Endothelial cell of umbilical vein (primary cell): ENCODE results near the gene DENND5A. TPM values are rescaled to one million over a fixed set of nuclear protein-coding genes. Genes with fewer than 3 reads are reported as not detected.

Source experiments
- BruUV-seq: library from RNA; stranded (reverse); fragments of 400-500 nt; replicated peaks from 2 replicates; lab custom pipeline; 2021; lab: Mats Ljungman, UMichigan
- CTCF ChIA-PET: fragments of 300-600, 350-600 bp; sonication (Branson Sonifier 250); formaldehyde crosslinking; loops from one replicate; lab custom pipeline; 2021; ENCODE audit warnings: antibody characterized with exemption, inconsistent platforms; lab: Charles Lee
- POLR2A ChIA-PET: fragments of 300-600, 350-600 bp; sonication (Branson Sonifier 250); formaldehyde crosslinking; loops from one replicate; lab custom pipeline; 2021; ENCODE audit warnings: antibody characterized with exemption, inconsistent platforms; lab: Charles Lee
- DNase-seq: peaks from one replicate; pipeline ENCODE4 v3.0.0-alpha.2; 2011; ENCODE audit warnings: low read depth, low spot score
- FAIRE-seq: peaks from 2 replicates; lab custom pipeline; 2011; peaks lifted over from hg19 to GRCh38; lab: Jason Lieb, UNC
- H2AFZ ChIP-seq: 2 replicates; pipeline ENCODE4 v1.6.0; 2012; ENCODE audit warnings: low read depth, low read length, control low read depth, inconsistent platforms
- H3K27ac ChIP-seq: 2 replicates; pipeline ENCODE4 v1.5.1; 2011; ENCODE audit warnings: low read depth, mild to moderate bottlenecking, control low read depth, low read length, moderate library complexity; ENCODE audit not compliant: insufficient read depth
- H3K27me3 ChIP-seq, 2 experiments: 2 replicates each; pipeline versions ENCODE4 v1.6.0 to v1.6.1; 2011; ENCODE audit warnings: low read length in 2 of 2, mixed read lengths in 1 of 2; ENCODE audit not compliant: control insufficient read depth in 2 of 2, insufficient read depth in 2 of 2
- H3K36me3 ChIP-seq, 2 experiments: 2 replicates in 1 of 2; 3 replicates in 1 of 2; pipeline ENCODE4 v1.5.1; 2011; ENCODE audit warnings: low read length in 2 of 2, mild to moderate bottlenecking in 1 of 2, moderate library complexity in 1 of 2; ENCODE audit not compliant: control insufficient read depth in 2 of 2, insufficient read depth in 2 of 2; ENCODE audit errors: extremely low read depth in 1 of 2
- H3K4me1 ChIP-seq: 3 replicates; pipeline ENCODE4 v1.5.1; 2011; ENCODE audit warnings: mild to moderate bottlenecking, low read length; ENCODE audit not compliant: control insufficient read depth, insufficient read depth; ENCODE audit errors: extremely low read depth
- H3K4me2 ChIP-seq: 2 replicates; pipeline ENCODE4 v1.6.1; 2011; ENCODE audit warnings: low read length, control low read depth, mixed read lengths; ENCODE audit not compliant: insufficient read depth
- H3K4me3 ChIP-seq, 3 experiments: fragments of 200-600 bp in 1 of 3; sonication (generic), shearing (Covaris generic) in 1 of 3; replicated peaks in 1 of 3; 2 replicates each; pipeline ENCODE4 v1.5.1; 2011 to 2016; ENCODE audit warnings: control low read depth in 3 of 3, low read length in 3 of 3, mild to moderate bottlenecking in 2 of 3, inconsistent platforms in 1 of 3, low read depth in 1 of 3, moderate library complexity in 1 of 3; ENCODE audit not compliant: insufficient read depth in 1 of 3
- H3K79me2 ChIP-seq: 2 replicates; pipeline ENCODE4 v1.6.0; 2012; ENCODE audit warnings: low read length, inconsistent platforms; ENCODE audit not compliant: control insufficient read depth, insufficient read depth
- H3K9ac ChIP-seq: replicated peaks from 2 replicates; pipeline ENCODE3; 2011; ENCODE audit warnings: low read length, control low read depth; ENCODE audit not compliant: insufficient read depth; ENCODE audit errors: extremely low read depth
- H3K9me1 ChIP-seq: replicated peaks from 3 replicates; pipeline ENCODE4 v1.6.0; 2011; ENCODE audit warnings: mild to moderate bottlenecking, low read length; ENCODE audit not compliant: control insufficient read depth, insufficient read depth; ENCODE audit errors: extremely low read depth
- H3K9me3 ChIP-seq: replicated peaks from 2 replicates; pipeline ENCODE4 v1.5.1; 2012; ENCODE audit warnings: low read length, inconsistent platforms; ENCODE audit not compliant: control insufficient read depth, insufficient read depth
- H4K20me1 ChIP-seq: replicated peaks from 2 replicates; pipeline ENCODE3; 2011; ENCODE audit warnings: mild to moderate bottlenecking, low read length; ENCODE audit not compliant: control insufficient read depth, insufficient read depth; ENCODE audit errors: extremely low read depth
- CTCF ChIP-seq, 2 donors: IDR thresholded peaks; 1 replicate in 1 of 2; 2 replicates in 1 of 2; pipeline ENCODE4 v1.5.1; 2011; ENCODE audit warnings: low read length in 2 of 2, mild to moderate bottlenecking in 2 of 2, moderate library complexity in 2 of 2, control low read depth in 1 of 2, inconsistent platforms in 1 of 2, low read depth in 1 of 2; ENCODE audit not compliant: insufficient read depth in 1 of 2; ENCODE audit errors: extremely low read depth in 1 of 2
- EZH2 ChIP-seq: IDR thresholded peaks from 2 replicates; pipeline ENCODE4 v1.6.1; 2012; ENCODE audit warnings: borderline replicate concordance, low read depth, mild to moderate bottlenecking, moderate library complexity, low read length, inconsistent platforms; ENCODE audit not compliant: severe bottlenecking
- GATA2 ChIP-seq: IDR thresholded peaks from 2 replicates; pipeline ENCODE4 v1.7.0; 2011; ENCODE audit warnings: low read depth, mild to moderate bottlenecking, moderate library complexity, mixed read lengths, low read length; ENCODE audit not compliant: insufficient read length, insufficient read depth
- JUN ChIP-seq: IDR thresholded peaks from 2 replicates; pipeline ENCODE4 v1.6.1; 2011; ENCODE audit warnings: borderline replicate concordance, low read depth; ENCODE audit not compliant: insufficient read length, insufficient read depth
- MAX ChIP-seq: IDR thresholded peaks from 2 replicates; pipeline ENCODE4 v1.6.1; 2011; ENCODE audit not compliant: insufficient read depth, insufficient read length
- MYC ChIP-seq: IDR thresholded peaks from one replicate; pipeline ENCODE4 v1.6.1; 2011; ENCODE audit warnings: mild to moderate bottlenecking, low read depth, low read length
- POLR2A ChIP-seq: IDR thresholded peaks from 2 replicates; pipeline ENCODE4 v1.6.1; 2012; ENCODE audit warnings: low read depth, mild to moderate bottlenecking, control low read depth, low read length
- POLR2AphosphoS5 ChIP-seq: IDR thresholded peaks from 2 replicates; pipeline ENCODE4 v1.6.1; 2012; ENCODE audit warnings: low read depth, mild to moderate bottlenecking, control low read depth, low read length, moderate library complexity; ENCODE audit not compliant: insufficient read depth
- dilution Hi-C: fragments of 300-500 bp; cut with MboI; formaldehyde crosslinking; loops from one replicate; pipeline ENCODE4 v1.15.0; 2019; ENCODE audit warnings: low sequenced_read_pairs; ENCODE audit not compliant: extremely low pct_ligation_motif_present
- intact Hi-C: fragments of 100-400 bp; cut with micrococcal nuclease; formaldehyde crosslinking; loops from one replicate; pipeline ENCODE4 v1.10.0; 2022
- polyA plus RNA-seq, 4 experiments: library from polyadenylated mRNA; depleted of rRNA in 3 of 4; stranded (reverse) in 3 of 4; unstranded in 1 of 4; fragments of >200 nt; gene quantifications; 2 replicates each; pipeline versions ENCODE4 v1.2.1 to v1.2.3, GENCODE V29; 2011 to 2012; ENCODE audit warnings: missing spikeins in 1 of 4
- total RNA-seq: library from RNA; stranded (reverse); gene quantifications from 2 replicates; pipeline ENCODE4 v1.2.3, GENCODE V29; 2021

DENND5A gene
- total and polyA plus RNA-seq, 2 donors (not counting 3 experiments of a cell fraction or from before 2014, with no cell fraction given), result 116 to 220 TPM

- Histone ChIP-seq H3K4me1 (no peaks in the 10 kb centered on the region), H3K4me3 (no peak overlapping the region), H3K79me2 (peaks cover 2% of the 10 kb centered on the region), H3K27ac (no peak overlapping the region), H3K27me3 (no peaks in the 10 kb centered on the region), H3K36me3 (peaks cover 6 to 7% of the 10 kb centered on the region in 2 experiments), H2AFZ (no peak overlapping the region), H3K9me3 (no peaks in the 10 kb centered on the region), H3K4me2 (no peak overlapping the region), H3K9ac (no peak overlapping the region), H3K9me1 (no peaks in the 10 kb centered on the region), H4K20me1 (no peaks in the 10 kb centered on the region)
- POLR2A ChIA-PET, result no interaction called here
- CTCF ChIA-PET, result no interaction called here
- DNase-seq (no peak), FAIRE-seq (no peak)
- intact Hi-C loops, result no loop called here
- dilution Hi-C loops, result no loop called here
- TF ChIP-seq JUN (no peak), EZH2 (no peak), POLR2A (no peak), MAX (no peak), MYC (no peak), GATA2 (no peak), CTCF (IDR thresholded peaks at IDR 0.05; ENCODE audit: extremely low read depth in 1 of 2, insufficient read depth in 1 of 2, low read depth in 1 of 2, low read length in 2 of 2) (no peak), POLR2AphosphoS5 (no peak)
- no TSS peak for BruUV-seq
These were observed 71.8 kb downstream of the DENND5A start for GRCh38 chr11:9193316-9193715.
